Activated naive CD8-positive, alpha-beta T cell treated with anti-CD3 and anti-CD28 coated beads, Interleukin-2, amount 50 U/mL, for 24 hours (primary cell): ENCODE measurements around the gene NEURL1B.
"Not testable (repeated sequence)": the region's sequence is repeated elsewhere in the genome, so short reads cannot be mapped to it uniquely, and the experiment has no call there.

Experiments used
- ATAC-seq: fragments of 150-1000 bp; cut with Tn5 transposase; one replicate; pipeline ENCODE4 v1.10.0; 2021
- DNase-seq: peaks from one replicate; pipeline ENCODE4 v3.0.0; 2021
- H3K27ac Mint-ChIP-seq: one replicate; pipeline ENCODE4 v1.8.0; 2021; ENCODE audit warnings: mild to moderate bottlenecking, mixed read lengths
- H3K27me3 Mint-ChIP-seq: one replicate; pipeline ENCODE4 v1.8.0; 2021; ENCODE audit warnings: mixed read lengths
- H3K36me3 Mint-ChIP-seq: one replicate; pipeline ENCODE4 v1.8.0; 2021; ENCODE audit warnings: low read depth, mixed read lengths
- H3K4me1 Mint-ChIP-seq: one replicate; pipeline ENCODE4 v1.8.0; 2021; ENCODE audit warnings: mixed read lengths
- H3K4me3 Mint-ChIP-seq: one replicate; pipeline ENCODE4 v1.8.0; 2021; ENCODE audit warnings: mild to moderate bottlenecking, moderate library complexity, mixed read lengths
- H3K9me3 Mint-ChIP-seq: one replicate; pipeline ENCODE4 v1.8.0; 2021; ENCODE audit warnings: mixed read lengths

Gene NEURL1B

DNA sequence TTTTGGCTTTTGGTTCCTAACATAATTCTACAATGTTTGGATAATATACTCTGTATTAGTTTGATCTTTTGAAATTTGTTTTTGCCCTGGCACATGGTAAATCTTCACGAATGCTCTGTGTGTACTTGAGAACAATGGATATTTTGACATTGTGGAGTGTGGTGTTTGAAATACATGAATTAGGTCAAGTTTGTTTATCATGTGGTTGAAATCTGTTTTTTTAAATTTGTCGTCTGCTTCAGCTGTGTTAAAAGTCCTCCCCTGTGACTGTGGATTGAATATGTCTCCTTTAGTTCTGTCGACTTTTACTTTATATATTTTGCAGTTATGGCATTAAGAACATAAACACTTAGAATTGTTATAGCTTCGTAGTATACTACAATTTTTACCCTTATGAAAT lies 69.6 kb downstream of the NEURL1B start:
- DNase-seq (no peak), ATAC-seq (no peak)
- H3K27me3 Mint-ChIP-seq: peaks cover 22% of the 10 kb centered on the region
- no peaks in the 10 kb centered on the region for H3K36me3 Mint-ChIP-seq
- H3K9me3 Mint-ChIP-seq: no peaks in the 10 kb centered on the region
- no peak overlapping the region for H3K27ac Mint-ChIP-seq
- no peak overlapping the region for H3K4me3 Mint-ChIP-seq
- H3K4me1 Mint-ChIP-seq: no peaks in the 10 kb centered on the region

DNA sequence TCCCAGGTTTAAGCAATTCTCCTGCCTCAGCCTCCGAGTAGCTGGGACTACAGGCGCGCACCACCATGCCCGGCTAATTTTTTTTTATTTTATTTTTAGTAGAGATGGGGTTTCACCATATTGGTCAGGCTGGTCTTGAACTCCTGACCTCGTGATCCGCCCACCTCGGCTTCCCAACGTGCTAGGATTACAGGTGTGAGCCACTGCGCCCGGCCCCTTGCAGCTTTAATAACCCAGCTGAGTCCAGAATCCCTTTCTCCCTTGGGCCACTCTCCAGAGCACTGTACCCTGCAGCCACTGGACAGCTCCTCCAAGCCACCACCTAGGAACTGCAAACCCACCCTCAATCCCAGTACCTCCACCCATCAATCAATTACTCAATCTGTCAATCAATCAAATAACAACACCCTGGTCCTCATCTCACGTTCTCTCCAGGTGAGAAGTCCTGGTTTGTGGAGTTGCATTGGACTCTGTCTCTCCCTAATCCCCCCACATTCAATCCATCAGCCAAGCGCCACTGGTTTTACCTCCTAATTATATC lies 70.3 kb downstream of the NEURL1B start:
- ATAC-seq, H3K4me3 Mint-ChIP-seq, H3K36me3 Mint-ChIP-seq, H3K9me3 Mint-ChIP-seq, DNase-seq, H3K27ac Mint-ChIP-seq, H3K4me1 Mint-ChIP-seq: not testable (repeated sequence)
- peaks cover 22% of the 10 kb centered on the region for H3K27me3 Mint-ChIP-seq

DNA sequence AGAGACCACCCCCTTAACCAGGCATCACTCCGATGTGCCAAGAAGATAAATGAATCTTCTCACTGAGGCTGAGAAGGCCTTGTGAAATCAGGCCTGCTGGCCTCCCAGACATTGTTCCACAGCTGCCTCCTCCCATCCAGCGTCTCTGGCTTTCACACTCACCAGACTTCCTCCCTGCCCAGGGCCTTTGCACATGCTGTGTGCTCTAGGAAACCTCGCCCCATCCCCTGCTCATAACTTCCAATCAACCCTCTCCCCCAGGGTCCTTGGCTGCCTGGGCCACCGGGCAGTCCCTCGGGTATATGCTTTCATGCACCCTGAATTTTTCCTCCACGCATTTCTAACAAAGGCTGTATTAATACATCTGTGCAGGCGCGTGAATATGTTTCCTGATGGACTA lies 71.5 kb downstream of the NEURL1B start:
- Mint-ChIP-seq H3K4me1 (no peaks in the 10 kb centered on the region), H3K36me3 (no peaks in the 10 kb centered on the region), H3K27ac (no peak overlapping the region), H3K27me3 (peaks cover 13% of the 10 kb centered on the region), H3K4me3 (no peak overlapping the region), H3K9me3 (no peaks in the 10 kb centered on the region)
- ATAC-seq (no peak), DNase-seq (no peak)

DNA sequence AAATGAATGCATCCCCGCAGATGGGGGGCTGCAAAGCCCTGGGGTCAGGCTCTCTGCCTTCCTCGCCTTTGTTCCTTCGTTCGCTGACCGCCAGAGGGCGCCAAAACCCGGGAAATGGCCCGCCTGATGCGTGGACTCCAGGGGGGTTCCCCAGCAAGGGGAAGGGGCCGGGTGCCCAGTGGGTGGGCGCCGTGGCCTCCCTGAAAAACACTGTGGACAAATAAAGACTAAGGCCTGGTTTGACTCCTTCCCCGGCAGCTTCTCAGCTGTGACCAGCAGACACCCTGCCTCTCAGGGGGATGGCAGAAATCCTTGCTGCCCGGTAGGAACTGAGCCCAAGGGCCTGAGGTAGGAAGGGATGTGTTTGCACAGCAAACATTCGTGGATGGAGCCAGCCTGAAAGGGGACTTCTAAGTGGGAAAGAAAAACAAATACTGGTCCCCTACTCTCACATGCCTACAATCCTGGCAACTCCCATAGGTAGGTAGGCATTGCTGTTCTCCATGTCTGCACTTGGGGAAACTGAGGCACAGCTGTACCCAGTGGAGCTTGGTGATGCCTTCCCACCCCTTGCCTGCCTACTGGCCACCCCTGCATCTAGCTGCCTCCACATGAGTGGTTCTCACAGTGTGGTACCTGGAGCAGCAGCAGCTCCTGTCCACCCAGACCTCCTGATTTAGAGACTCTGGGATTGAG lies 72.2 kb downstream of the NEURL1B start:
- H3K9me3 Mint-ChIP-seq: no peaks in the 10 kb centered on the region
- ATAC-seq: no peak
- no peaks in the 10 kb centered on the region for H3K4me1 Mint-ChIP-seq
- H3K4me3 Mint-ChIP-seq: no peak overlapping the region
- H3K27me3 Mint-ChIP-seq: peaks cover 11% of the 10 kb centered on the region
- no peaks in the 10 kb centered on the region for H3K36me3 Mint-ChIP-seq
- H3K27ac Mint-ChIP-seq: no peak overlapping the region
- peak; percentile 81 for DNase-seq

DNA sequence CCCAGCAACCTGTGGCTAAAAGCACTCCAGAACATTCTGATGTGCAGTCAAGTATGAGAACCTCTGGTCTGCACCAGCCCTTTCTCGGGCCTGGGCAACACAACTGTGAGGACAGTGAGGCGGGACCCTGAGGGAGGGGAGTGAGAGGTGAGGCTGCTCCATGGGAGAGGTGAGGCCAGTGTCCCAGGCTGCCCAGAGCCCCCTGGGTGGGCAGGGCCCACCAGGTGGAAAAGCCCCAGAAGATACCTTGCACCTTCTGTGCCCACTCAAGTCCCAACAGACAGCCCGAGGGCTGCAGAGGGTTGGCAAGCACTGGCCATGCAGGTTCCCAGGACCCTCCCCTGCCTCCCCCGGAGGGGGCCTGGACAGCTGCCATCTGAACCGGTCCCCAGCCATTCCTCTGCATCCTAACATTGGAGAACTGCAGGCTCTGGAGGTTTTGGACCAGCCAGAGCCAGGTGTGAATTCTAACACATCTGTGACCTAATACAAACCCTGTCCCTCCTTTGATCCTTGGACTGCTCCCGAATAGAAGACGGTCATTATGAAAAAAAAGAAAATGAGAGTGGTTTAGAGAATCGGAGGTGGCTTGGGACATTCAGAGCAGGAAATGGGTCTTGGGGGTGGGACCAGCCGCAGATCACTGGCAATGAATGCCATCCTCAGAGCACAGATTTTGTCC lies 72.9 kb downstream of the NEURL1B start:
- Mint-ChIP-seq H3K36me3 (no peaks in the 10 kb centered on the region), H3K4me3 (no peak overlapping the region), H3K9me3 (no peaks in the 10 kb centered on the region), H3K27me3 (peaks cover 11% of the 10 kb centered on the region), H3K27ac (no peak overlapping the region), H3K4me1 (no peaks in the 10 kb centered on the region)
- ATAC-seq: no peak
- no peak for DNase-seq

DNA sequence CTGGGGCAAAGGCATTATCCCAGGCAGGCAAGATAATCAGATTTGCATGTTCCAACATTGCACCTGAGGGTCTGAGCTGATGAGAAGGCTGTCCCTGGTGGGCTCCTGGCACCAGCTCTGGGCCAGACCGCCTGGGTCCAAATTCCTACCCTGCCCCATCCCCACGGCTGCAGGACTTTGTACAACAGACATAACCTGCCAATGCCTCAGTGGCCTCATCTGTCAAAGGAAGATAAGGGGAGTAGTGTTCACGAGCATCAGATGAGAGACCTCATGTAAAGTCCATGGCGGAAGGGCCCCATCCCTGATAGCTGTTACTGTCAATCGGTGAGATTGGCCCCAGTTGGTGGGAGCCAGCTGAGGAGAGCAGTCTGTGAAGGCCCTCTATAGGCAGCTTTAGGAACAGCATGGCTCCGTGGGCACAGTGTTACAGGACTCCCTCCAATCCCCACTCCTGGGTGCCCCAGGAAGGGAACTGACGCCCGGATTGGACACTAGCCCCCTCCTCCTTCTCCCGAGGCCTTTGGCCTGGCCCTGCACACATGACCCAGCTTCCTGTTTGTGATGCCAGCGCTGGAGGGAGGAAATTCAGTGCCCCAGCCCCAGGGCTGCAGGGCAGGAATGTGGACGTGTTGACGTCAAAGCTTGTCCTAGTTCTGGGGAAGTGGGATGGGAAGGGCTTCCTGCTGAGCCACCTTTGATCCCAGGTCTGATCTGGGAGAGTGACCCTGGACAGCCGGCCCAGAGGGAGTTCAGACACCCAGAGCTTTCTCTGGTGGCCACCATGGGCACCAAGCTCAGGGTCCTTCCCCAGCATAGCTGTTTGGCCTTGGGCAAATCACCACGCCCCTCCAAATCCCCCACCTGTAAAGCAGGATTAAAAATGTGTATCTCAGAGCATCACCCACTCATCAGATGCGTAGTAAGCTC lies 73.7 kb downstream of the NEURL1B start:
- DNase-seq: peak; percentile 73
- H3K27me3 Mint-ChIP-seq: peaks cover 11% of the 10 kb centered on the region
- H3K36me3 Mint-ChIP-seq: no peaks in the 10 kb centered on the region
- no peaks in the 10 kb centered on the region for H3K4me1 Mint-ChIP-seq
- H3K9me3 Mint-ChIP-seq: no peaks in the 10 kb centered on the region
- no peak overlapping the region for H3K4me3 Mint-ChIP-seq
- ATAC-seq: peak; percentile 80
- no peak overlapping the region for H3K27ac Mint-ChIP-seq

DNA sequence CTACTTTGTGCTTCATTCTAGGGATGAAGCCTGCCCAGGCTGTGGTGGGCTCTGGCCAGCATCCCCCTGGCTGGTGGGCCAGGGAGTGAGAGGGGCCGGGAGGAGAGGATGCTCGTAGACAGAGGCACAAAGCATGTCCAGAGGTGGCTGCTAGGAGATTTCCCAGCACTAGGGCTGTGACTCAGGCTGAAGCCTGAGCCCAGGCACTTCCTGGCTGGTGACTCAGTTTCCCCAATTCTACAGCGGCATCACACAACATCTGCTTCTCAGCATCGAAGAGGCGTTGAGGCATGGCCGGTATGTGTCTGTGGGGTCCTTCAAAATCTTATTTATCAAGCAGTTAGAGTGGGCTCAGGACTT lies 74.3 kb downstream of the NEURL1B start:
- no peaks in the 10 kb centered on the region for H3K9me3 Mint-ChIP-seq
- no peak overlapping the region for H3K27ac Mint-ChIP-seq

DNA sequence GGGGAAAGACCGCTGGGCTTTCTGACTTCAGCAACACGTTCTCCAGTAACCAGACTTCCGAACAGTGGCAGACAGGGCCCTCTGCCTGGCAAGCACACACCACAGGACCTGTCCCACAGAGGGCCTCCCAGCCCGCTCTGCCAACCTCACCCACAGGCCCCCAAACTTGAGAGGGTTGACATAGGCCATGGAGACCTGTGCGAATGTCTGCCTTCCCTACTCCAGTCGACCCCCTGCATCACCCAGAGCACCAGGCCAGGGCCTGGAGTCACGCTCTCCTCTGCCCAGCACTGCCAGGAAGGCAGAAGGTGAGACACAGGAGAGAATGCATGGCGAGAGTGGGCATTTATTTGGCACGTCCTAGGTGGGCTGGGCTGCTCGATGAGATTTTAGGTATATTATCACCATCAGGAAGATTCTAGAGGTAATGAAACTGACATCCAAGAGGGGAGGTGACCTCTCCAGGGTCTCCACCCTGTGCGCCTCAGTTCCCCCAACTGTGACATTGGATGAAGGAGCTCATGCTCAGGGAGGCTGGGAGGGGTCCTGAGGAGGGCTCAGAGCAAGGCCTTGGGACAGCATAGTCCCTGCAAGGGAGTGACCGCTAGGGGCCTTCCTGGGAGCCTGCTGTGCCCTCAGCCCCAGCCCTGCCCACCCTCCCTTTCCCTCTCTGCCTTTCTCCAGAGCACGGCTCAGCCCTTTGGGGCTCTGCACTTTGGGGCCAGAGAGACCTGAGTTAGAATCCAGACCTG lies 75.0 kb downstream of the NEURL1B start:
- Mint-ChIP-seq H3K27me3 (peaks cover 11% of the 10 kb centered on the region), H3K27ac (no peak overlapping the region), H3K4me3 (no peak overlapping the region)

More for the DNA sequence above, 74.3 kb downstream of the NEURL1B start:
- Mint-ChIP-seq H3K4me1 (no peaks in the 10 kb centered on the region), H3K27me3 (peaks cover 11% of the 10 kb centered on the region), H3K36me3 (no peaks in the 10 kb centered on the region), H3K4me3 (no peak overlapping the region)
- no peak for ATAC-seq
- DNase-seq: no peak

DNA sequence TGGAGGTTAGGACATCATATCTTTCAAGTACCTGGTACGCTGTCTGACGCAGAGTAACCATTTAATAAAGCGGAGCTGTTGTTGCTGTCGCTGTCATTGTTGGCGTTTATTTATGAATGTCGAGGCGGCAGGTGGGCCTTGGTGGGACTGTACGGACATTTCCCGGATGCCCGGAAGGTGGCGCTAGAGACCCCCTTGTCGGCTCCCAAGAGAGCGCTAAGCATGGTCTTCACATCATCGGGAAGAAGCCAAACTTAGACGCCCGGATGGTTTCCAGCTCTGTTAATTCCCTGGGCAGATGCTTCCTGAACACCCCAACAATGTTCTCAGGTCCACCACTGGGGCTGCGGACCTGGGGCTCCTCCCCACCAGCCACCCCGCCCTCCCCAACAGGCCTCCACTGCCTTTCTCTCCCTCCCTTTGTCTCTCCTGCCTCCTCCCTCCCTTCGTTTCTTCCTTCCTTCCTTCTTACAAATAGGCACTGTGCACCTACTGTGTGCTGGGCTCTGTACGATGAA lies 75.8 kb downstream of the NEURL1B start:
- Mint-ChIP-seq H3K27ac (no peak overlapping the region), H3K9me3 (no peaks in the 10 kb centered on the region), H3K27me3 (peaks cover 7% of the 10 kb centered on the region), H3K4me3 (no peak overlapping the region), H3K36me3 (no peaks in the 10 kb centered on the region), H3K4me1 (peaks cover 4% of the 10 kb centered on the region)
- ATAC-seq (peak; percentile 66), DNase-seq (peak; percentile 88)

More for the DNA sequence above, 75.0 kb downstream of the NEURL1B start:
- Mint-ChIP-seq H3K36me3 (no peaks in the 10 kb centered on the region), H3K4me1 (no peaks in the 10 kb centered on the region), H3K9me3 (no peaks in the 10 kb centered on the region)
- ATAC-seq: no peak
- no peak for DNase-seq

DNA sequence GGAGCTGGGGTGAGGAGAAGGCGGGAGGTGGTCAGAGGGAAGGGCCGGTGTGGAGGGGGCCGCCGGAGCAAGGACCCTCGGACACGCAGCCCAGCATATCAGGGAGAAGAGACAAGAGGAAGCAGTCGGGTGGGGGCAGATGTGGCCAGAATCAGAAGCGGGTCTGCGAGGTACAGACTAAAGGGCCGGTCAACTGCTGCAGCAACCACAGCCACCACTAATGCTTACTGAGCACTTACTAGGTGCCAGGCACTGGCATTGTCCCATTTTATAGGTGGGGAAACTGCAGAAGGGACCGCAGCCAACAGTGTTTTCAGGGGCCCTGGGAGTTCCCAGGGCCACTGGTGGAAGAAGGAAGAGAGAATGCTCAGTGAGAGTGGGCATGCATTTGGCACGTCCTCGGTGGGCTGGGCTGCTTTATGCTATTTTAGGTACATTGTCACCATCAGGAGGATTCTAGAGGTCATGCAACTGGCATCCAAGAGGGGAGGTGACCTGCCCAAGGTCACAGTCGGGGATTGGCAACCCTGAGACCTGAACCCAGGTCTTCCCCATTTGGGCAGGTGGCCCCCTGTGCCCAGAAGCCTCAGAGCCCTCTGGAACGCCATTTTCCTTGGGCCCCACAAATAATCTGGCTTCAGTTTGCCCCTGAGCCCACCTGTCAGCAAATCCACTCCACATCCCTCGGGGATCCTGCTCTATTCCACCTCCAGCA lies 76.6 kb downstream of the NEURL1B start:
- Mint-ChIP-seq H3K9me3 (no peaks in the 10 kb centered on the region), H3K27me3 (peaks cover 3% of the 10 kb centered on the region), H3K27ac (no peak overlapping the region), H3K4me1 (peaks cover 12% of the 10 kb centered on the region), H3K4me3 (no peak overlapping the region), H3K36me3 (no peaks in the 10 kb centered on the region)
- ATAC-seq (no peak), DNase-seq (no peak)

DNA sequence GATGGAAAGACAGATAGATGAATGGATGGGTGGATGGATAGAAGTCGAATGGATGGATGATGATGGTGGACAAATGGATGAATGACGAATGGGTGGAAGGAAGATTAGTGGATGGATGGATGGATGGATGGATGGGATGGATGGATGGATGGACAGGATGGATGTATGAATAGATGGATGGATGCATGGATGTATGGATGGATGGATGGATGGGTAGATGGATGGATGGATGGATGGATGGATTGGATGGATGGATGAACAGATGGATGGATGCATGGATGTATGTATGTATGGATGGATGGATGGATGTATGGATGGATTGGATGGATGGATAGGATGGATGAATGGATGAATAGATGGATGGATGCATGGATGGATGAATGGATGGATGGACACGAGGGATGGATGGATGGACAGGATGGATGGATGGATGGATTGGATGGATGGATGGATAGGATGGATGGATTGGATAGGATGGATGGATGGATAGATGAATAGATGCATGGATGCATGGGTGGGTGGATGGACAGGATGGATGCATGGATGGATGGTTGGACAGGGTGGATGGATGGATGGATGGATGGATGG lies 77.6 kb downstream of the NEURL1B start:
- Mint-ChIP-seq H3K4me1 (peaks cover 15% of the 10 kb centered on the region), H3K36me3 (no peaks in the 10 kb centered on the region), H3K4me3 (no peak overlapping the region), H3K27me3 (peaks cover 3% of the 10 kb centered on the region), H3K9me3 (no peaks in the 10 kb centered on the region), H3K27ac (no peak overlapping the region)
- ATAC-seq: no peak
- DNase-seq: no peak

DNA sequence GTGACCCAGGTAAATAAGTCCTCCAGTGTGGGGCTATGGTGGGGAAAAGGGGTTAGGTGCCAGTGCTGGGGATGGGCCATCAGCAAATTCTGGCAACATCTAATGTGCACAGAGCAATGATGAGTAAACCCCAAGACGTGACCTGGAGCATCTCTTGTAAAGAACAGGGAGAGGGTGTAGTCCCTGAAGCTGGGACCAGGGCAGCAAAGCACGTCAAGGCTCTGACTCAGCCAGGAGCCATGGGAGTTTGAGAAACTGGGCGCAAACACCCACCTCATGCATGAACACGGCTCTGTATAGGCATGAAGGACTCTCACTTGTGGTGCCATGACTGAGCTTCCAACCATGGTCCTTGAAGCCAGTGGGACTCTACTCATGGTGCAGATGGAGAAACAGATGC lies 78.1 kb downstream of the NEURL1B start:
- no peak for ATAC-seq
- no peak for DNase-seq
- H3K9me3 Mint-ChIP-seq: no peaks in the 10 kb centered on the region
- H3K36me3 Mint-ChIP-seq: no peaks in the 10 kb centered on the region
- H3K27ac Mint-ChIP-seq: no peak overlapping the region
- peaks cover 15% of the 10 kb centered on the region for H3K4me1 Mint-ChIP-seq
- peaks cover 3% of the 10 kb centered on the region for H3K27me3 Mint-ChIP-seq
- no peak overlapping the region for H3K4me3 Mint-ChIP-seq

DNA sequence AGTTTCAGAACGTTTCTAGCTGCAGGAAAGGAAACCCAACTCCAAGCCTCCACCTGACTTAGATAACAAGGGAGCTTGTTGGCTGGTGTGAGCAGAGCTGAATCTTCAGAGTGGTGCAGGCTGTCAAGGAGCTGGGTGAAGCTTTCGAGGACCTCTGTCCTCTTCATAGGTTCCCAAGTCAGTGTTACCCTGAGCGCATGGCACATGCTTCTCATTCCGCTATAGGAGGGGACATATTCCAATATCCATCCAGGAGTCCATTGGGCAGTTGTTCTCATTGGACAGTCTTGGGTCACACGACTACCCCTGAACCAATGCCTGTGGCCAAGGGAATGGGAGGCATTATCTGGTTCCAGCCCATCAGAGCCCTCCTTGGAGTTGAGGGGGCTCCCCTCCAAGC lies 79.6 kb downstream of the NEURL1B start:
- H3K9me3 Mint-ChIP-seq: no peaks in the 10 kb centered on the region
- DNase-seq (no peak), ATAC-seq (no peak)
- no peaks in the 10 kb centered on the region for H3K36me3 Mint-ChIP-seq
- H3K27me3 Mint-ChIP-seq: peaks cover 3% of the 10 kb centered on the region
- H3K4me3 Mint-ChIP-seq: no peak overlapping the region
- no peak overlapping the region for H3K27ac Mint-ChIP-seq
- H3K4me1 Mint-ChIP-seq: peaks cover 15% of the 10 kb centered on the region
